Measurements from ENCODE around the gene SETD1B.

DNA sequence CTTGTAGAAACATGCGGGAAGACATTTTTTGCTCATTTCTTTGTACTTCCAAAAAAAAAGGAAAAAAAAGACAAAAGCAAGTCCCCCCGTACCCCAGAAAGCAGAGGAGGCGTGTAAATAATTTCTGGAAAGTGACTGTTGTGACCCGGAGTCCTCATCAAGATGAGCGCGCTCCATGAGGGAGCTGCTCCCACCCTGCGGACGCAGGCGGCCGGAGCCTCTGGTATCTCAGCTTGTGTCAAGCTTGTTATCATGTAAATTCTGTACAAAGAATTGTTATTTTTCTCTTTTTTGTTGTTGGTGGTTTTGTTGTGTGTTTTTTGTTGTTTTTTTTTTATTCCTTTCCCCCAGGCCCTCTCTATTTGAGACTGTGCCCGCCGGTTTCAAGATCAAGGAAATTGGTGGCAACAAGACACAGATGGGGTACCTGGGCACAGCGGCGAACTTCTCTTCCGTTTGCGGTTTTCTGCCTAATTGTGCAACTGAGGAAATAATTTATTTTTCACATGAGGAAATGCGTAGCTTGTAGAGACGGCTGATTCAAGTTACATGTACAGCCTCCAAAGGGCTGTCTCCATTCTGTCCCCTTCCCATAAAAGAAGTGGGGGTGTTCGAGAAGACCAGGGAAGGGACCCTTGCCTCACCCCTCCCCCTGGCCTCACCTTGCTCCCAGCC lies 27.9 kb downstream of the SETD1B start:
- no peak for TF ChIP-seq EZH2phosphoT487 (IDR thresholded peaks at IDR 0.05)
- TF ChIP-seq, protein P1, sequence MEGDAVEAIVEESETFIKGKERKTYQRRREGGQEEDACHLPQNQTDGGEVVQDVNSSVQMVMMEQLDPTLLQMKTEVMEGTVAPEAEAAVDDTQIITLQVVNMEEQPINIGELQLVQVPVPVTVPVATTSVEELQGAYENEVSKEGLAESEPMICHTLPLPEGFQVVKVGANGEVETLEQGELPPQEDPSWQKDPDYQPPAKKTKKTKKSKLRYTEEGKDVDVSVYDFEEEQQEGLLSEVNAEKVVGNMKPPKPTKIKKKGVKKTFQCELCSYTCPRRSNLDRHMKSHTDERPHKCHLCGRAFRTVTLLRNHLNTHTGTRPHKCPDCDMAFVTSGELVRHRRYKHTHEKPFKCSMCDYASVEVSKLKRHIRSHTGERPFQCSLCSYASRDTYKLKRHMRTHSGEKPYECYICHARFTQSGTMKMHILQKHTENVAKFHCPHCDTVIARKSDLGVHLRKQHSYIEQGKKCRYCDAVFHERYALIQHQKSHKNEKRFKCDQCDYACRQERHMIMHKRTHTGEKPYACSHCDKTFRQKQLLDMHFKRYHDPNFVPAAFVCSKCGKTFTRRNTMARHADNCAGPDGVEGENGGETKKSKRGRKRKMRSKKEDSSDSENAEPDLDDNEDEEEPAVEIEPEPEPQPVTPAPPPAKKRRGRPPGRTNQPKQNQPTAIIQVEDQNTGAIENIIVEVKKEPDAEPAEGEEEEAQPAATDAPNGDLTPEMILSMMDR (IDR thresholded peaks at IDR 0.05), result no peak
